ENCODE data around the gene LIN28B.

Gene LIN28B

GRCh38 chr6:105015482-105015881 is 58.6 kb downstream of the LIN28B start:
- no peak for DNase-seq

GRCh38 chr6:105019285-105019684 is 62.4 kb downstream of the LIN28B start:
- no peak for DNase-seq

GRCh38 chr6:105021399-105021798 is 64.5 kb downstream of the LIN28B start:
- DNase-seq = no peak

GRCh38 chr6:105022416-105022815 is 65.5 kb downstream of the LIN28B start:
- DNase-seq = no peak

GRCh38 chr6:105024803-105025202 is 67.9 kb downstream of the LIN28B start:
- no peak for DNase-seq

GRCh38 chr6:105028898-105029297 is 72.0 kb downstream of the LIN28B start:
- no peak for DNase-seq

- no peak for DNase-seq
Observed at GRCh38 chr6:105029581-105029980, 72.7 kb downstream of the LIN28B start.

- no peak for DNase-seq
Observed at GRCh38 chr6:105034470-105034869, 77.6 kb downstream of the LIN28B start.

GRCh38 chr6:105035299-105035698 is 78.4 kb downstream of the LIN28B start:
- DNase-seq = no peak

- no peak for DNase-seq
Observed at GRCh38 chr6:105036351-105036750, 79.4 kb downstream of the LIN28B start.

- DNase-seq = no peak
Observed at GRCh38 chr6:105038259-105038658, 81.4 kb downstream of the LIN28B start.

- DNase-seq = no peak
Observed at GRCh38 chr6:105041880-105042279, 85.0 kb downstream of the LIN28B start.

- DNase-seq = no peak
Observed at GRCh38 chr6:105042648-105043047, 85.7 kb downstream of the LIN28B start.

GRCh38 chr6:105043979-105044378 is 87.1 kb downstream of the LIN28B start:
- DNase-seq = no peak

GRCh38 chr6:105045526-105045925 is 88.6 kb downstream of the LIN28B start:
- DNase-seq = no peak

- no peak for DNase-seq
Observed at GRCh38 chr6:105051941-105052471, 95.1 kb downstream of the LIN28B start.

- DNase-seq = no peak
Observed at GRCh38 chr6:105056646-105057045, 99.7 kb downstream of the LIN28B start.

- no peak for DNase-seq
Observed at GRCh38 chr6:105057160-105057559, 100.3 kb downstream of the LIN28B start.

- DNase-seq = no peak
Observed at GRCh38 chr6:105058316-105058715, 101.4 kb downstream of the LIN28B start.

- DNase-seq = no peak
Observed at GRCh38 chr6:105058846-105059245, 101.9 kb downstream of the LIN28B start.

- DNase-seq = no peak
Observed at GRCh38 chr6:105066233-105066632, 109.3 kb downstream of the LIN28B start.

- no peak for DNase-seq
Observed at GRCh38 chr6:105066836-105067235, 109.9 kb downstream of the LIN28B start.

GRCh38 chr6:105067329-105067728 is 110.4 kb downstream of the LIN28B start:
- no peak for DNase-seq

GRCh38 chr6:105068407-105068806 is 111.5 kb downstream of the LIN28B start:
- DNase-seq = no peak

GRCh38 chr6:105069821-105070445 is 113.0 kb downstream of the LIN28B start:
- DNase-seq = no peak
